Neuron (in vitro differentiated cells): ENCODE data around the gene SCYGR7.
"Not testable (repeated sequence)": the region's sequence is repeated elsewhere in the genome, so short reads cannot be mapped to it uniquely, and the experiment has no call there.

Experiments used
- H2AFZ ChIP-seq: one replicate; pipeline ENCODE4 v1.6.1; 2013; ENCODE audit warnings: low read depth, mild to moderate bottlenecking, inconsistent platforms, low read length, moderate library complexity
- H3K27me3 ChIP-seq: one replicate; pipeline ENCODE4 v1.6.1; 2013; ENCODE audit warnings: low read length; ENCODE audit not compliant: insufficient read depth
- H3K36me3 ChIP-seq: one replicate; pipeline ENCODE4 v1.6.1; 2013; ENCODE audit warnings: low read length; ENCODE audit not compliant: insufficient read depth
- H3K4me1 ChIP-seq: one replicate; pipeline ENCODE4 v1.6.1; 2013; ENCODE audit warnings: low read length; ENCODE audit not compliant: insufficient read depth
- H3K4me3 ChIP-seq: 2 replicates; pipeline ENCODE4 v1.5.1; 2013; ENCODE audit warnings: mild to moderate bottlenecking, low read length, moderate library complexity
- H3K9me3 ChIP-seq: one replicate; pipeline ENCODE4 v1.6.1; 2013; ENCODE audit warnings: low read length

Gene SCYGR7

DNA sequence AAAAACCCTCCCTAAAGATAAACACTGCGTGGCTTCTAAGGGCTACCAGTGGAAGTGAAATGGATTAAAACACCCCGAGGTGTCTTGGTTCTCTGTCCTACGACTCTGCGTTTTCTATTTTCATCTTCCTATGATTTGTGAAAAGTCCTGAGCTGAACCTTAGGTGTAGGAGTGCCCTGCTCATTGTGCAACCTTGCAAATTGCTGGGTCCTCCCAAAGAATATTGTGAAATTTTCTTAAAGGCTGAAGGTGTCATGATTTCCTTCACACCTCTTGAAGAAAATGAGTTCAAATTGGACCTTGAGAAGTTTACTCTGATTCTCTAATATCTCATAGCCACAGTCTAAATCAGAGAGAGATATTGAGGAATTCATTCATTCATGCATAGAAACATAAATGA lies 8.5 kb upstream of the SCYGR7 start:
- Histone ChIP-seq H3K27me3 (peaks cover 4% of the 10 kb centered on the region), H3K4me3 (no peak overlapping the region), H3K4me1 (no peaks in the 10 kb centered on the region), H3K9me3 (no peaks in the 10 kb centered on the region), H3K36me3 (no peaks in the 10 kb centered on the region), H2AFZ (no peak overlapping the region)

DNA sequence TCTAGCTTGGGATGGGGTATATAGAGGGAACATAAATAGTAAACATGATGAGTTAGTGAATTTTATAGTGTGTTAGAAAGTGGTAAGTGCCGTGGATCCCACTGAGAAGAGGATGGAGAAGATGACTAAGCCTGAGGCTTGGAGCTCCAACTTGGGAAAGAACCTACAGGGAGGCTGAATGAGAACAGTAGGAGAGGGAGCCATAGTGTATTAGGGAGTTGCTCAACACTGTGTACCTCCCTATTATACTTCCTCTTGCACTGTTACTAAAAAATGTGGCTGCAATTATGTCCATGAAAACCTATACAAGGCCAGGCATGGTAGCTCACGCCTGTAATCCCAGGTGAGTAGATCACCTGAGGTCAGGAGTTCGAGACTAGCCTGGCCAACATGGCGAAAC lies 7.5 kb upstream of the SCYGR7 start:
- no peaks in the 10 kb centered on the region for H3K4me1 ChIP-seq
- no peak overlapping the region for H3K4me3 ChIP-seq

DNA sequence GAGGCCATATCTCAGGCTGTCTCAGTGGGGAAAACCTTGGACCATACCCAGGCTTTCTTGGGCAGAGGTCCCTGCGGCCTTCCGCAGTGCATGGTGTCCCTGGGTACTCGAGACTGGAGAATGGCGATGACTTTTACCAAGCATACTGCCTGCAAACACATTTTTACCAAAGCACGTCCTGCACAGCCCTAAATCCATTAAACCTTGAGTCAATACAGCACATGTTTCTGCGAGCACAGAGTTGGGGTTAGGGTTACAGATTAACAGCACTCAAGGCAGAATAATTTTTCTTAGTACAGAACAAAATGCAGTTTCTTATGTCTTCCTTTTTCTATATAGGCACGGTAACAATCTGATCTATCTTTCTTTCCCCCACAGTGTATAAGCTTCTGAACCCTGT lies 5.3 kb upstream of the SCYGR7 start:
- not testable (repeated sequence) for H3K9me3 ChIP-seq, H3K4me3 ChIP-seq, H2AFZ ChIP-seq, H3K27me3 ChIP-seq, H3K36me3 ChIP-seq, H3K4me1 ChIP-seq

More for the DNA sequence above, 7.5 kb upstream of the SCYGR7 start:
- no peaks in the 10 kb centered on the region for H3K36me3 ChIP-seq
- peaks cover 4% of the 10 kb centered on the region for H3K27me3 ChIP-seq
- H2AFZ ChIP-seq: no peak overlapping the region
- H3K9me3 ChIP-seq: no peaks in the 10 kb centered on the region

DNA sequence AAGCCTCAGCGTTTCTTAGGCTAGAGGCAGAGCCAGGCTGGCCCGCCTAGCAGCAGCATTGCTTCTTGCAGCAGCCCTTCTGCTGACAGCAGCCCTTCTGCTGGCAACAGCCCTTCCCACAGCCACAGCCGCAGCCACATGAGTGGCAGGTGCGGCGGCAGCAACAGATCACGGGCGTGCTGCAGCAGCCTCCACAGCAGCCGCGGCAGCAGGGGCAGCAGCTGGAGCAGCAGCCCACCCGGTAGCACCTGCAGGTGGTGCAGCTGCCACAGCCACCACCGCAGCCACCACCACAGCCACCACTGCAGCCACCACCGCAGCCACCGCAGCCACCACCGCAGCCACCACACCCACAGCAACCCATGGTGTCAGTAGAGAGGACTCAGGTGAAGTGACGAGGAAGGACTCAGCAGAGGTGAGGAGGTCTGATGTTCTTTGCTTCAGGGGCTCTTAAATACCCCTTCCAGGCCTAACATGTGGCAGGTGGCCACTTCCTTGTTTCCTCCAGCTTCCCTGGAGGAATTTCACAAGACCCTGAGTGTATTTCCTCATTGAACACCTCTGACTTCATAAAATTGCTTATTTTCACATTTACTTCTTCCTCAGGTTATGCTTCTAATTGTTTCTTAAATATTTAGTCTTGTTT lies 3.6 kb upstream of the SCYGR7 start, which contains the start of gene SCYGR6:
Gene SCYGR6, minus strand, starts transcription at position 364 of the 646 bp plus-strand sequence. Its CDS starts 0 bp downstream, at position 364.
- no peak within 1 kb of the TSS for H3K4me3 ChIP-seq
- no peaks in the 10 kb centered on the region for H3K27me3 ChIP-seq
- H2AFZ ChIP-seq: no peak within 1 kb of the TSS
- no peaks in the 10 kb centered on the region for H3K9me3 ChIP-seq
- no peaks in the 10 kb centered on the region for H3K36me3 ChIP-seq
- no peaks in the 10 kb centered on the region for H3K4me1 ChIP-seq

DNA sequence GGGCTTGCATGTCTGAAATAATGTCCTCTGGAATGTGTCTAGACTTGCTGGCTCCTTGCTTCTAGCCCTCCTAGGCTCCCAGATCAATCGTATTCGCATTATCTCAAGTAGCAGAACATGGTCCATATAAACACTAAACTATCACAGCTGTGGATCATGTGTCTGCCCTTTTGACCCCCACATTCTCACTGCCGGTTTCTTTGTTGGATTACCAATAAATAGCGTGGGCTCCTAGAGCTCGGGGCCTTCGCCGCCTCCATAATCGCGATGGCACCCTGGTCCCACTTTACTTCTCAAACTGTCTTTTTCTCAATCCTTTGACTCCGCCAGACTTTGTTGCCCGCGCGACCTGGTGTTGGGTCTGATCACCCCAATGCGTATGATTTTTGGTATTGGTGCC lies 11.2 kb downstream of the SCYGR7 start:
- Histone ChIP-seq H2AFZ (no peak overlapping the region), H3K4me1 (peaks cover 2% of the 10 kb centered on the region)

DNA sequence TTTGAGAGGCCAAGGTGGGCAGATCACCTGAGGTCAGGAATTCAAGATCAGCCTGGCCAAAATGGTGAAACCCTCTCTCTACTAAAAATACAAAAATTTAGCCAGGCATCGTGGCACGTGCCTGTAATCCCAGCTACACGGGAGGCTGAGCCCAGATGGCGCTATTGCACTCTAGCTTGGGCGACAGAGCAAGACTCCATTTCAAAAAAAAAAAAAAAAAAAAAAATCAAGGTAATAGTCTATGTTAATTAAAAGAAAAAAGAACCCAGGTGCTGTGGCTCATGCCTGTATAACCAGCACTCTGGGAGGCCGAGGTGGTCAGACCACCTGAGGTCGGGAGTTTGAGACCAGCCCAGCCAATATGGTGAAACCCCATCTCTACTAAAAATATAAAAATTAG lies 12.6 kb downstream of the SCYGR7 start:
- H3K4me1 ChIP-seq, H3K27me3 ChIP-seq, H3K9me3 ChIP-seq, H2AFZ ChIP-seq, H3K36me3 ChIP-seq, H3K4me3 ChIP-seq: not testable (repeated sequence)

More for the DNA sequence above, 11.2 kb downstream of the SCYGR7 start:
- H3K27me3 ChIP-seq: no peaks in the 10 kb centered on the region
- H3K9me3 ChIP-seq: no peaks in the 10 kb centered on the region
- H3K4me3 ChIP-seq: no peak overlapping the region
- no peaks in the 10 kb centered on the region for H3K36me3 ChIP-seq

DNA sequence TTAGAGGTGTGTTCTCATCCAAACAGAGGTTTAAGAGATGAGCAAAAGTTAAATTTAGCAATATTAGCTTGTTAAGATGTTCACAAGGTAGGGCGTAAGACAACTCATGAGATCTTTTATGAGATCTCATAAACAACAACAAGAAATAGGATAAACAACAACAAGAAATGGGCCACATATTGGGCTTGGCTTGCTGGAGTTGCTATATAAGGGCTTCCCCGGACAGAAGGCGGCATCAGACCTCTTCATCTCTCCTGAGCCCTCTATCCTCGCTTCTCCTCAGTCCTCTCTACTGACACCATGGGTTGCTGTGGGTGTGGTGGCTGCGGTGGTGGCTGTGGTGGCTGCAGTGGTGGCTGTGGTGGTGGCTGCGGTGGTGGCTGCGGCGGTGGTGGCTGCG lies 17.5 kb downstream of the SCYGR7 start, which contains the start of gene SCYGR8:
Gene SCYGR8, plus strand, starts transcription at position 301 of the 400 bp plus-strand sequence. Its CDS starts 0 bp downstream, at position 301.
- Histone ChIP-seq H3K4me3 (no peak within 1 kb of the TSS), H3K4me1 (peaks cover 2% of the 10 kb centered on the region), H3K9me3 (no peaks in the 10 kb centered on the region), H3K36me3 (no peaks in the 10 kb centered on the region), H3K27me3 (no peaks in the 10 kb centered on the region), H2AFZ (no peak within 1 kb of the TSS)

DNA sequence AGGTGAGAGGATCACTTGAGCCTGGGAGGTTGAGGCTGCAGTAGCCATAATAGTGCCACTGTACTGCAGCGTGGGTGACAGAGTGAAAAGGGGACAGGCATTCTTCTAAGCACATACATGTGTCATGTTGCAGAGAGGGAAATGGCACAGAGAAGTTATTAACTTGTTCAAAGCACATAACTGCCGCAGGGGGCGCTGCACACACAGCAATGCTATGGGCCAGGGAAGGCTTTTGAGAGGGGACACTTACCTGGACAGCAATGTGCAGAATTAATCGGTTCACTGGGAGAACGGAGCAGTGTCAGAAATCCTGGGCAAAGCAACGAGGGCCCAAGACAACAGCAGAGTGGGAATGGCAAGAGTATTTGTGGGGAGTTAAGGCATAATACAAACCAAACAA lies 19.9 kb downstream of the SCYGR7 start:
- Histone ChIP-seq H3K36me3 (no peaks in the 10 kb centered on the region), H3K9me3 (no peaks in the 10 kb centered on the region), H3K4me3 (no peak overlapping the region), H3K4me1 (peaks cover 1% of the 10 kb centered on the region), H3K27me3 (no peaks in the 10 kb centered on the region), H2AFZ (no peak overlapping the region)

DNA sequence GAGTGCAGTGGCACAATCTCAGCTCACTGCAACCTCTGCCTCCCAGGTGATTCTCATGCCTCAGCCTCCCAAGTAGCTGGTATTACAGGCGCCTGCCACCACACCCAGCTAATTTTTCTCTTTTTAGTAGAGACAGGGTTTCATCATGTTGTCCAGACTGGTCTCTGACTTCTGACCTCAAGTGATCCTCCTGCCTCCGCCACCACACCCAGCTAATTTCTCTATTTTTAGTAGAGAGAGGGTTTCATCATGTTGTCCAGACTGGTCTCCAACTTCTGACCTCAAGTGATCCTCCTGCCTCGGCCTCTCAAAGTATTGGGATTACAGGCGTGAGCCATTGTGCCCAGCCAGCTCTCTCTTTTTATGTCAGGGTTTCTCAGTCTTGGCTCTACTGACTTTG lies 28.1 kb downstream of the SCYGR7 start:
- H3K4me1 ChIP-seq, H2AFZ ChIP-seq, H3K9me3 ChIP-seq, H3K36me3 ChIP-seq, H3K4me3 ChIP-seq, H3K27me3 ChIP-seq: not testable (repeated sequence)

DNA sequence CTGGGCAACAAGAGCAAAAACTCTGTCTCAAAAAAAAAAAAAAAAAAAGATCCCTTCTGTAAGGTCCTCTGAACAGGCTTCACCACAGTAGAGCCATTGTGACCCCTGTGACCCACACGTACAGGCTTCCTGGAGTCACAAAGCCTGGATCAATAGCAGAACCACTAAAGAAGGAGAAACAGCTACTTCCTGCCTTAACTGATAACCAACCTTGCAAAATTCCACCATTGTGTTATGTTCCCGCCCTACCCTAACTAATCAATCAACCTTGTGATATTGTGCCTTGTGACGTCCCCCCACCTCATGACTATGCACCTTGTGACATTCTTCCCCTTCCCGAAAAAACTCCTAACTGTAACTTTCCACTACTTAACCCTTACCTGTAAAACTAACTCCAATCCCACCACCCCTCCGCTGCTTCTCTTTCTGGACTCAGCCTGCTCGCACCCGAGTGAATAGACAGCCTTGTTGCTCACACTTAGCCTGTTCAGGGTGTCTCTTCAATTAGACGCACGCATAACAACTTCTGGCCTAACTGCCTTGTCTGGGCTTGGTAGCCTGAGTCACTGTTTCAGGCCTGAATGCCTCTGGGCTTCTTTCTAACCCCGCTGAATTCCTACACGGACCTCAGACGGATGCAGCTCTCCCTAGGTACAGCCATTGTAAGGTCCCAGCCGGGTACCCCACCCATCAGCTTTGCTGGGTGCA lies 31.4 kb downstream of the SCYGR7 start:
- no peaks in the 10 kb centered on the region for H3K27me3 ChIP-seq
- H3K36me3 ChIP-seq: no peaks in the 10 kb centered on the region
- no peaks in the 10 kb centered on the region for H3K9me3 ChIP-seq
- H2AFZ ChIP-seq: no peak overlapping the region
- H3K4me1 ChIP-seq: no peaks in the 10 kb centered on the region
- no peak overlapping the region for H3K4me3 ChIP-seq

DNA sequence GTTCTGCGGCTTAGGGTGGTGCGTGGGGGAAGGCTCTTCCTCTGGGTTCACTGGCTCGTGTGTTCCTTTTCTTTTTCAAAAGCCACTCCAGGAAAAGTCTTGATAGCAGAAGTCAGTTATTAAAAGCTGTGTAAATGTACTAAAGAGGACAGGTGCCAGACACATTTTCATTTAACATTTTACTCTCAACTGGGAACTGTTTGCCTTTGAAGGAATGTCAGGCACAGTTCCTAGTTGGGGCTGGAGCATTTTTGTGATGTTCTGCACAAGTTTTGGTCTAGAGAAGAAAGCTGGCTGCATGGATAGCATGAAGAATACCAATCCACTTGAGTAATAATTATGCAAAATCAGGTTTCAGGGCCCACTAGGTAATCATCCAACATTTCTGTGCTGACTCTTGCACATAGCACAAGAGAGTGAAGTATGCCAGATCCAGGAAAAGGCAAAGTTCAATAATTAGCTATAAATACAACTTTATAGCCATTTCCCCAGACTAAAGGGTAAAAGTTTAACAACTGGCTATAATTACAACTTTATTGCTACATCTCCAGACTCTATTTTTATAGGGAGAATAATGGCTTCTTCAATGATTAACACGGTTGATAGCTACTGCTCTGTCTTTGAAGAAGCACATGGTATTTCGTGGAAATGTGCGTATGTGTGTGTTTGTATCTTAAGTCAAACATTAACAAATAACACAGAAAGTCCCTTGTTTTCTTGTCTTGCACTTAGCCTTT lies 33.8 kb downstream of the SCYGR7 start:
- Histone ChIP-seq H3K9me3 (no peaks in the 10 kb centered on the region), H3K36me3 (no peaks in the 10 kb centered on the region), H2AFZ (no peak overlapping the region), H3K27me3 (no peaks in the 10 kb centered on the region), H3K4me1 (peaks cover 3% of the 10 kb centered on the region), H3K4me3 (no peak overlapping the region)

DNA sequence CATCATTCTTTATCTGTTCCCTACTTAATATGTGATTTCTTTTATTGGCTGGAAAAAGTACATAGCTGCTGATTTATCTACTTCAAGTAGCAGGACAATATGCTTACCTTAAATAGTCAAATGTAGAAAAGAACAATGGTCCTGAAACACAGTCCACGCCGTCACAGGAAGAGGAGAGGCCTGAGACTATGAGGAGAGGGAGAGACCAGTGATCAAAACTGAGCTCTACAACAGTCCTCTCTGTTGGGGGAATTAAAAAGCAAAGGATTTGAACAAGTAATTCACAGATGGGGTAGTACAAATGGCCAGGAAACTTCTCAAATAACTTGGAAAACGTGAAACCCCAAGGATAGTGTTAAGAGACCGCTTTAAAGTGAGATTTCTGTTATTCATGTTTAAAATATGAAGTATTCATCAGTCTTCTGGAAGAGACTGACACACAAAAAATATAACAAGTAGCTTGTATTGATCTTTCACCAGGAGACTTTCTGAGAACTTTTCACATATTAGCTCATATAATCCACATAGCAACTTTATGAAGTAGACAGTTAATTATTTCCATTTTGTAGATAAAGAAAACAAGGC lies 37.7 kb downstream of the SCYGR7 start:
- Histone ChIP-seq H3K4me1 (peaks cover 3% of the 10 kb centered on the region), H2AFZ (no peak overlapping the region), H3K4me3 (no peak overlapping the region), H3K36me3 (no peaks in the 10 kb centered on the region), H3K9me3 (no peaks in the 10 kb centered on the region), H3K27me3 (no peaks in the 10 kb centered on the region)

DNA sequence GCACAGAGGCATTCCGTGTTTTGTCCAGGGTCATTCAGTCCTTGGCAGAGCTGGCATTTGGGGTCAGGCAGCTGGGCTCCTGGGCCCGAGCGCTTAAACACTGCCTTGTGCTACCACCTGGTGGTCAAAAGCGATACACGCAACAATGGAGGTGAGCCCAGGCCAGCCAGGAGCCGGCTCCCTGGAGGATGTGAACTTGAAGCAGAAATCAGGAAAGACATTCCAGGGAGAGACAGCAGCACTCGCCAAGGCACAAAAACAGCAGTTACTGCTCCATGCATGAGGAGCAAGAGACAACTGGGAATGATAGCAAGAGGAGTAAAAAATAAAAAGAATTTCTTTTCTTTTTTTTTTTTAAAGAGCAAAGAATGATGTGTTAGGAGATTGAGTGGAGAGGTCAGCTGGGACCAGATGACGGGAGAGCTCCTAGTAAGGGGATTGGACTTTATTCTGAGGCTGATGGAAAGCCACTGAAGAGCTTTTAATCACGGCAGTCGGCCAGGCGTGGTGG lies 38.3 kb downstream of the SCYGR7 start:
- no peak overlapping the region for H2AFZ ChIP-seq
- H3K36me3 ChIP-seq: no peaks in the 10 kb centered on the region
- H3K9me3 ChIP-seq: no peaks in the 10 kb centered on the region
- no peaks in the 10 kb centered on the region for H3K27me3 ChIP-seq
- peaks cover 3% of the 10 kb centered on the region for H3K4me1 ChIP-seq
- H3K4me3 ChIP-seq: no peak overlapping the region
